GM12865 (cell line): Measurements from ENCODE around the gene SELENOM.

Experiments
- DNase-seq: peaks from one replicate; pipeline ENCODE4 v3.0.0; 2010; ENCODE audit warnings: low read depth
- H3K4me3 ChIP-seq: 2 replicates; pipeline ENCODE4 v1.5.1; 2011; ENCODE audit warnings: mild to moderate bottlenecking, low read depth, low read length, control low read depth
- CTCF ChIP-seq: IDR thresholded peaks from 2 replicates; pipeline ENCODE4 v1.5.1; 2011; ENCODE audit warnings: low read length, control low read depth, low read depth, inconsistent platforms; ENCODE audit not compliant: insufficient read depth; ENCODE audit errors: missing control alignments

SELENOM gene

GRCh38 chr22:31093086-31093850, 14.1 kb downstream of the SELENOM start:
- no peak overlapping the region for H3K4me3 ChIP-seq
- no peak for TF ChIP-seq CTCF
- no peak for DNase-seq

- no peak overlapping the region for H3K4me3 ChIP-seq
- no peak for DNase-seq
- no peak for TF ChIP-seq CTCF
Observed at GRCh38 chr22:31092161-31092560, 15.2 kb downstream of the SELENOM start.

- H3K4me3 ChIP-seq, result no peak overlapping the region
- no peak for DNase-seq
- no peak for TF ChIP-seq CTCF
Observed at GRCh38 chr22:31091106-31091975, 16.0 kb downstream of the SELENOM start.

- TF ChIP-seq CTCF, result no peak
- DNase-seq, result no peak
- H3K4me3 ChIP-seq, result no peak overlapping the region
Observed at GRCh38 chr22:31090217-31091085, 16.9 kb downstream of the SELENOM start.

- peak; percentile 58 for DNase-seq
- no peak overlapping the region for H3K4me3 ChIP-seq
- peak; percentile 91 for TF ChIP-seq CTCF
Observed at GRCh38 chr22:31089160-31090100, 17.9 kb downstream of the SELENOM start.
